ENCODE results near the gene SULT1C4.

DNA sequence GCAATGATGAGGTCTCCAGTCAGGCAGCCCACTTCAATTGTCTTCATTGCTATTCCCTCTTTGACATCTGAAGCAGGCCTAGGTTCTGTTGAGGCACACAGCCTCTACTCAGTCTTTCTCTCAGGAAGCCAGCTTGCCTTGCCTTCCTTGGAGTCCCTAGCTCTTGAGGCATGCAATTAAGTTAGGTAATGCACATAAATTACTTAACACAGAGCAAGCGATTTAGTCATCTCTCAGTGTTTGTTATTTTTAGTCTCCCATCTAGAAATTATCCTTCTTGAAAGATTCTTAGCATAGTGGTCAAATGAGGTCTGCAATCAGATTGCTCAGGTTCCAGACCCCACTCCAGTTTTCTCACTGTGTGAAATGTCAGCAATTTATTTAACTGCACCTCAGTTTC lies 32.0 kb downstream of the SULT1C4 start:
- TF ChIP-seq, protein P1, sequence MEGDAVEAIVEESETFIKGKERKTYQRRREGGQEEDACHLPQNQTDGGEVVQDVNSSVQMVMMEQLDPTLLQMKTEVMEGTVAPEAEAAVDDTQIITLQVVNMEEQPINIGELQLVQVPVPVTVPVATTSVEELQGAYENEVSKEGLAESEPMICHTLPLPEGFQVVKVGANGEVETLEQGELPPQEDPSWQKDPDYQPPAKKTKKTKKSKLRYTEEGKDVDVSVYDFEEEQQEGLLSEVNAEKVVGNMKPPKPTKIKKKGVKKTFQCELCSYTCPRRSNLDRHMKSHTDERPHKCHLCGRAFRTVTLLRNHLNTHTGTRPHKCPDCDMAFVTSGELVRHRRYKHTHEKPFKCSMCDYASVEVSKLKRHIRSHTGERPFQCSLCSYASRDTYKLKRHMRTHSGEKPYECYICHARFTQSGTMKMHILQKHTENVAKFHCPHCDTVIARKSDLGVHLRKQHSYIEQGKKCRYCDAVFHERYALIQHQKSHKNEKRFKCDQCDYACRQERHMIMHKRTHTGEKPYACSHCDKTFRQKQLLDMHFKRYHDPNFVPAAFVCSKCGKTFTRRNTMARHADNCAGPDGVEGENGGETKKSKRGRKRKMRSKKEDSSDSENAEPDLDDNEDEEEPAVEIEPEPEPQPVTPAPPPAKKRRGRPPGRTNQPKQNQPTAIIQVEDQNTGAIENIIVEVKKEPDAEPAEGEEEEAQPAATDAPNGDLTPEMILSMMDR (IDR thresholded peaks at IDR 0.05; ENCODE audit: insufficient read depth, low read length), result no peak
- TF ChIP-seq POLR2AphosphoS5 (IDR thresholded peaks at IDR 0.05; ENCODE audit: low read depth) (no peak), GABPA (IDR thresholded peaks at IDR 0.05; ENCODE audit: low read depth) (no peak)

Data from HL-60 (cell line).